Lung (tissue), 12 donors: ENCODE data around the gene TFCP2L1. TPM values are rescaled to one million over a fixed set of nuclear protein-coding genes. Genes with fewer than 3 reads are reported as not detected.

Experiments
- ATAC-seq: fragments of 200-7000 bp; cut with Tn5 transposase; one replicate; pipeline ENCODE4 v1.9.1; 2020; ENCODE audit warnings: moderate number of reproducible peaks; ENCODE audit not compliant: insufficient read depth, low FRiP score
- DNase-seq, 3 donors: peaks; one replicate each; pipeline ENCODE4 v3.0.0-alpha.2; 2013 to 2017
- H3K27ac ChIP-seq, 2 donors: one replicate each; pipeline ENCODE4 v1.5.1; 2013; ENCODE audit warnings: mild to moderate bottlenecking in 2 of 2, moderate library complexity in 2 of 2, control low read depth in 1 of 2, inconsistent platforms in 1 of 2, low read depth in 1 of 2, low read length in 1 of 2
- H3K27me3 ChIP-seq, 3 donors: one replicate each; pipeline ENCODE4 v1.5.1; 2013; ENCODE audit warnings: low read length in 2 of 3; ENCODE audit not compliant: control insufficient read depth in 3 of 3, insufficient read depth in 3 of 3
- H3K36me3 ChIP-seq, 4 donors: one replicate each; pipeline ENCODE4 v1.5.1; 2013; ENCODE audit warnings: low read length in 4 of 4, mild to moderate bottlenecking in 1 of 4, moderate library complexity in 1 of 4; ENCODE audit not compliant: control insufficient read depth in 4 of 4, insufficient read depth in 4 of 4
- H3K4me1 ChIP-seq, 5 donors: one replicate each; pipeline ENCODE4 v1.5.1; 2013; ENCODE audit warnings: low read length in 5 of 5, mild to moderate bottlenecking in 2 of 5, moderate library complexity in 1 of 5; ENCODE audit not compliant: control insufficient read depth in 5 of 5, insufficient read depth in 5 of 5
- H3K4me3 ChIP-seq: one replicate; pipeline ENCODE4 v1.5.1; 2013; ENCODE audit warnings: mild to moderate bottlenecking, control low read depth, moderate library complexity
- H3K9ac ChIP-seq, 2 donors: one replicate each; pipeline ENCODE4 v1.5.1; 2013; ENCODE audit warnings: low read length in 2 of 2, control low read depth in 1 of 2; ENCODE audit not compliant: insufficient read depth in 1 of 2
- H3K9me3 ChIP-seq, 4 donors: one replicate each; pipeline ENCODE4 v1.5.1; 2013; ENCODE audit warnings: low read length in 3 of 4, mild to moderate bottlenecking in 1 of 4, moderate library complexity in 1 of 4; ENCODE audit not compliant: control insufficient read depth in 4 of 4, insufficient read depth in 3 of 4
- WGBS, 2 donors: extraction: QIAGEN DNeasy Blood & Tissue Kit; methylation state at CpG; one replicate each; pipeline ENCODE4 v1.1.7; 2013; 5-methylcytosine and 5-hydroxymethylcytosine counted together
- polyA plus RNA-seq, 2 donors: library from polyadenylated mRNA; stranded (reverse); fragments of 200-250 nt; gene quantifications; one replicate each; pipeline ENCODE4 v1.2.1, GENCODE V29; 2013
- total RNA-seq, 2 donors: library from RNA; depleted of rRNA in 1 of 2; stranded (reverse); fragments of >200 nt in 1 of 2; gene quantifications; one replicate each; pipeline ENCODE4 v1.2.1, GENCODE V29; 2014 to 2021
- TF ChIP-seq, protein P1 (sequence below): IDR thresholded peaks from 2 replicates; pipeline ENCODE4 v1.5.1; 2012; ENCODE audit warnings: mild to moderate bottlenecking; ENCODE audit errors: control extremely low read depth, extremely low read depth
- donor health status: control.
- donor health status: control.
- donor health status: Bipolar disorder and iron deficiency.
- donor health status: healthy.
- donor health status: DM: yes; HTN: yes; CAD: no.

Gene TFCP2L1
- total and polyA plus RNA-seq, 4 donors = 2.8 to 36.1 (median 6.7) TPM

DNA sequence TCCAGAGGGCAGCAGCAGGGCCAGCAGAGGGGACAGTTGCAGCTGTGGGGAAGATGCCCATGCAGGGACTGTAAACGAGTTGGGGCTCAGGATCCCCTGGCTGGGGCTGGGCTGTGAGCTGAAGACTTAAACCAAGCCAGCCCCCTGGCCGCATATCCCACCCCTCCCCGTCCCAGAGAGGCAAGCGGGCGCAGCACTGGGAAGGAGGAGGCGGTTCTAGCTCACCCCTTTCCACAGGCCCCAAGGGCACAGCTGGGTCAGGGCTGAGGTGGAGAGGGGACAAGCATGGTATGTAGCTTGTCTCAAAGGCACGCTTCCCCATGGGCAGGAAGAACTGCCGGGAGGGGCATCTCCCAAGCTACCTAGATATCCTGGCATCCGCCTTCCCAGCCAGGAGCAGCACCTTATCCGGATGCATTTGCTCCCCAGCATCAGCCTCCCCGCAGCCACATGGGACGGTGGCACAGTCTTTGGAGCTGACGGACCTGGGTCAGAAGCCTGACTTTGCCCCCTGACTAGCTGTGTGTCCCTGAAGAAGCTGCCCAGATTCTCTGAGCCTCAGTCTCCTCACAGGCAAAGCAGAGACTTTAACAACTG lies 75.9 kb downstream of the TFCP2L1 start:
- no peak overlapping the region for H3K9ac ChIP-seq
- DNase-seq (no peak), ATAC-seq (no peak)
- H3K9me3 ChIP-seq = no peaks in the 10 kb centered on the region
- H3K4me1 ChIP-seq = peaks cover 0 to 3% (median 0%) of the 10 kb centered on the region in 5 donors
- no peaks in the 10 kb centered on the region for H3K27me3 ChIP-seq
- no peaks in the 10 kb centered on the region for H3K36me3 ChIP-seq
- 88 to 93% methylated on average over 13 of the region's 13 CpGs for WGBS, 2 donors
- TF ChIP-seq, protein P1, sequence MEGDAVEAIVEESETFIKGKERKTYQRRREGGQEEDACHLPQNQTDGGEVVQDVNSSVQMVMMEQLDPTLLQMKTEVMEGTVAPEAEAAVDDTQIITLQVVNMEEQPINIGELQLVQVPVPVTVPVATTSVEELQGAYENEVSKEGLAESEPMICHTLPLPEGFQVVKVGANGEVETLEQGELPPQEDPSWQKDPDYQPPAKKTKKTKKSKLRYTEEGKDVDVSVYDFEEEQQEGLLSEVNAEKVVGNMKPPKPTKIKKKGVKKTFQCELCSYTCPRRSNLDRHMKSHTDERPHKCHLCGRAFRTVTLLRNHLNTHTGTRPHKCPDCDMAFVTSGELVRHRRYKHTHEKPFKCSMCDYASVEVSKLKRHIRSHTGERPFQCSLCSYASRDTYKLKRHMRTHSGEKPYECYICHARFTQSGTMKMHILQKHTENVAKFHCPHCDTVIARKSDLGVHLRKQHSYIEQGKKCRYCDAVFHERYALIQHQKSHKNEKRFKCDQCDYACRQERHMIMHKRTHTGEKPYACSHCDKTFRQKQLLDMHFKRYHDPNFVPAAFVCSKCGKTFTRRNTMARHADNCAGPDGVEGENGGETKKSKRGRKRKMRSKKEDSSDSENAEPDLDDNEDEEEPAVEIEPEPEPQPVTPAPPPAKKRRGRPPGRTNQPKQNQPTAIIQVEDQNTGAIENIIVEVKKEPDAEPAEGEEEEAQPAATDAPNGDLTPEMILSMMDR = no peak
- no peak overlapping the region for H3K4me3 ChIP-seq
- H3K27ac ChIP-seq = no peak overlapping the region

DNA sequence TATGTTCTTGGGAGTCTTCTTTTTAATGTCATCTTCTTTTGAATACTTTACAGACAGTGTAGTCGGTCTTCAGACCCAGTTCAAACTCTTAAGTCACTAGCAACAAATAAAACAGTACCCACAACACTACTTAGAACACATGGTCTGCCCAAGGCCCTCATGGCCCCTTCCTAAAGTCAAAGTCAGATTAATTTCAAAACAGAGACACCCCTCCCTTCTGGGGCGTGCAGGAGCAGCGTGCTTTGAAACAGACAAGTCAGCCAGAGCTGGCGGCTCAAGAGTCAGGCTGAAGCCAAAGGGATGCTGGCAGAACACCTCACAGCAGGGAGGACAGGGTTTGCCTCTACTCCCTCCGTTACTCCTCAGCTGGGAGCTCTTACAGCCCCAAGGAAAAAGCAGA lies 77.5 kb downstream of the TFCP2L1 start:
- Histone ChIP-seq H3K27me3 (no peaks in the 10 kb centered on the region), H3K4me1 (peaks cover 0 to 3% (median 0%) of the 10 kb centered on the region in 5 donors), H3K4me3 (no peak overlapping the region), H3K36me3 (no peaks in the 10 kb centered on the region), H3K9ac (no peak overlapping the region), H3K9me3 (no peaks in the 10 kb centered on the region), H3K27ac (no peak overlapping the region)
- DNase-seq (no peak), ATAC-seq (no peak)
- TF ChIP-seq, protein P1 = no peak
- WGBS, 2 donors = 92 to 95% methylated on average over 5 of the region's 5 CpGs

DNA sequence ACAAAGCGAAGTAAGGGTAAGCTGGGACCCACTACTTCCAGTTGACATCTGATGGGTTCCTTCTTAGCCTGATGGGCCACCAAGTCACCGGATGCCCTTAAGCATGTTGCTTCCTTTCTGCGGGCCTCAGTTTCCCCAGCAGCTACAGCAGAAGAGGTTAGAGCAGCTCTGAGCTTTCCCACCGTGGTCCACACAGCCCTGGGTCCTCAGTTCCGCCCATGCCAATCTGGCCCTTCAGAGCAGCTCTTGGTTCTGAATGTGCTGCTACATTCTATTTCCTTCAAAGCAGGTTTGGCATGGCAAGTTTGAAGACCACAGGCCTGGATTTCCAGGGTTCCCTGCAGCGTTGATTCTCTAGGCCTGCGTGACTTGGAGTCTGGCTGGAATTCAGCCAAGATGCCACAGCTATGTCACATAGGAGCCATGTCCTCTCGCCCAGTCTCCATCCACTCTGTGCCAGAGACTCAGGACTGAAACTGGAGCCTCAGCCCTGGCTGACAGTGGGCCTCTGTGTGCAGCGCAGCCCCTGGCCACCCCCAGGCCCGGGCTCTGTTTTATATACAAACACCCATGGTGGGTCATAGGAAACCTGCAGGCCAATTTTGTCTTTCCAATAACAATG lies 79.6 kb downstream of the TFCP2L1 start:
- H3K9ac ChIP-seq = no peak overlapping the region
- ATAC-seq = no peak
- peak; percentile 48 to 66 (median 62) for DNase-seq
- H3K27me3 ChIP-seq = no peaks in the 10 kb centered on the region
- TF ChIP-seq, protein P1 = no peak
- peaks cover 0 to 2% (median 0%) of the 10 kb centered on the region in 4 donors for H3K9me3 ChIP-seq
- H3K4me3 ChIP-seq = no peak overlapping the region
- H3K36me3 ChIP-seq = no peaks in the 10 kb centered on the region
- 81 to 93% methylated on average over 10 of the region's 10 CpGs for WGBS, 2 donors
- no peak overlapping the region for H3K27ac ChIP-seq
- peaks cover 0 to 3% (median 0%) of the 10 kb centered on the region in 5 donors for H3K4me1 ChIP-seq
